Measurements from ENCODE around the gene CACNA1A.
A peak's percentile ranks its signal among the peaks of the same experiment; 100 is the strongest.
"Not testable (repeated sequence)": the region's sequence is repeated elsewhere in the genome, so short reads cannot be mapped to it uniquely, and the experiment has no call there.

The CACNA1A gene

GRCh38 chr19:13281567-13282291 lies 224.6 kb downstream of the CACNA1A start:
- DNase-seq (ENCODE audit: low read depth in 2 of 2), result no peak

GRCh38 chr19:13277104-13277809 lies 229.0 kb downstream of the CACNA1A start:
- DNase-seq (ENCODE audit: low read depth in 2 of 2), result peak; percentile 11 to 34

- DNase-seq (ENCODE audit: low read depth in 2 of 2), result no peak
Observed at GRCh38 chr19:13275016-13275722, 231.1 kb downstream of the CACNA1A start.

- DNase-seq (ENCODE audit: low read depth in 2 of 2), result no peak
Observed at GRCh38 chr19:13270514-13271105, 235.7 kb downstream of the CACNA1A start.

- no peak for DNase-seq (ENCODE audit: low read depth in 2 of 2)
Observed at GRCh38 chr19:13269348-13269747, 236.9 kb downstream of the CACNA1A start.

- no peak for DNase-seq (ENCODE audit: low read depth in 2 of 2)
Observed at GRCh38 chr19:13267889-13268288, 238.4 kb downstream of the CACNA1A start.

- DNase-seq (ENCODE audit: low read depth in 2 of 2), result no peak
Observed at GRCh38 chr19:13267131-13267530, 239.1 kb downstream of the CACNA1A start.

- no peak for DNase-seq (ENCODE audit: low read depth in 2 of 2)
Observed at GRCh38 chr19:13262450-13262849, 243.8 kb downstream of the CACNA1A start.

- peak in 1 of 2 donors; percentile 1 for DNase-seq (ENCODE audit: low read depth in 2 of 2)
Observed at GRCh38 chr19:13260883-13261653, 245.2 kb downstream of the CACNA1A start.

- DNase-seq (ENCODE audit: low read depth in 2 of 2), result no peak
Observed at GRCh38 chr19:13256918-13257317, 249.4 kb downstream of the CACNA1A start.

GRCh38 chr19:13256398-13256797 lies 249.9 kb downstream of the CACNA1A start:
- DNase-seq (ENCODE audit: low read depth in 2 of 2), result not testable (repeated sequence)

GRCh38 chr19:13255719-13256059 lies 250.6 kb downstream of the CACNA1A start:
- no peak for DNase-seq (ENCODE audit: low read depth in 2 of 2)

- no peak for DNase-seq (ENCODE audit: low read depth in 2 of 2)
Observed at GRCh38 chr19:13255041-13255718, 251.1 kb downstream of the CACNA1A start.

- DNase-seq (ENCODE audit: low read depth in 2 of 2), result no peak
Observed at GRCh38 chr19:13252569-13253335, 253.5 kb downstream of the CACNA1A start.

- DNase-seq (ENCODE audit: low read depth in 2 of 2), result no peak
Observed at GRCh38 chr19:13244920-13245319, 261.4 kb downstream of the CACNA1A start.

GRCh38 chr19:13241231-13242104 lies 264.8 kb downstream of the CACNA1A start:
- peak; percentile 5 to 34 for DNase-seq (ENCODE audit: low read depth in 2 of 2)

GRCh38 chr19:13240312-13241022 lies 265.8 kb downstream of the CACNA1A start:
- no peak for DNase-seq (ENCODE audit: low read depth in 2 of 2)

- DNase-seq (ENCODE audit: low read depth in 2 of 2), result no peak
Observed at GRCh38 chr19:13238891-13239534, 267.3 kb downstream of the CACNA1A start.

All from stimulated activated CD8-positive, alpha-beta memory T cell treated with anti-CD3 and anti-CD28 coated beads, Interleukin-15, amount 100 ng/mL, for 4 hours (primary cell).